Measurements from ENCODE around the gene CFI. TPM values are rescaled to one million over a fixed set of nuclear protein-coding genes. Genes with fewer than 3 reads are reported as not detected.

Gene CFI
- total and polyA plus RNA-seq, 2 of the 8 experiments (the other 6 are each of a cell fraction or from before 2014, with no cell fraction given), result not detected

GRCh38 chr4:109722357-109722756, 79.4 kb downstream of the CFI start (continued):
- TF ChIP-seq, protein P1, sequence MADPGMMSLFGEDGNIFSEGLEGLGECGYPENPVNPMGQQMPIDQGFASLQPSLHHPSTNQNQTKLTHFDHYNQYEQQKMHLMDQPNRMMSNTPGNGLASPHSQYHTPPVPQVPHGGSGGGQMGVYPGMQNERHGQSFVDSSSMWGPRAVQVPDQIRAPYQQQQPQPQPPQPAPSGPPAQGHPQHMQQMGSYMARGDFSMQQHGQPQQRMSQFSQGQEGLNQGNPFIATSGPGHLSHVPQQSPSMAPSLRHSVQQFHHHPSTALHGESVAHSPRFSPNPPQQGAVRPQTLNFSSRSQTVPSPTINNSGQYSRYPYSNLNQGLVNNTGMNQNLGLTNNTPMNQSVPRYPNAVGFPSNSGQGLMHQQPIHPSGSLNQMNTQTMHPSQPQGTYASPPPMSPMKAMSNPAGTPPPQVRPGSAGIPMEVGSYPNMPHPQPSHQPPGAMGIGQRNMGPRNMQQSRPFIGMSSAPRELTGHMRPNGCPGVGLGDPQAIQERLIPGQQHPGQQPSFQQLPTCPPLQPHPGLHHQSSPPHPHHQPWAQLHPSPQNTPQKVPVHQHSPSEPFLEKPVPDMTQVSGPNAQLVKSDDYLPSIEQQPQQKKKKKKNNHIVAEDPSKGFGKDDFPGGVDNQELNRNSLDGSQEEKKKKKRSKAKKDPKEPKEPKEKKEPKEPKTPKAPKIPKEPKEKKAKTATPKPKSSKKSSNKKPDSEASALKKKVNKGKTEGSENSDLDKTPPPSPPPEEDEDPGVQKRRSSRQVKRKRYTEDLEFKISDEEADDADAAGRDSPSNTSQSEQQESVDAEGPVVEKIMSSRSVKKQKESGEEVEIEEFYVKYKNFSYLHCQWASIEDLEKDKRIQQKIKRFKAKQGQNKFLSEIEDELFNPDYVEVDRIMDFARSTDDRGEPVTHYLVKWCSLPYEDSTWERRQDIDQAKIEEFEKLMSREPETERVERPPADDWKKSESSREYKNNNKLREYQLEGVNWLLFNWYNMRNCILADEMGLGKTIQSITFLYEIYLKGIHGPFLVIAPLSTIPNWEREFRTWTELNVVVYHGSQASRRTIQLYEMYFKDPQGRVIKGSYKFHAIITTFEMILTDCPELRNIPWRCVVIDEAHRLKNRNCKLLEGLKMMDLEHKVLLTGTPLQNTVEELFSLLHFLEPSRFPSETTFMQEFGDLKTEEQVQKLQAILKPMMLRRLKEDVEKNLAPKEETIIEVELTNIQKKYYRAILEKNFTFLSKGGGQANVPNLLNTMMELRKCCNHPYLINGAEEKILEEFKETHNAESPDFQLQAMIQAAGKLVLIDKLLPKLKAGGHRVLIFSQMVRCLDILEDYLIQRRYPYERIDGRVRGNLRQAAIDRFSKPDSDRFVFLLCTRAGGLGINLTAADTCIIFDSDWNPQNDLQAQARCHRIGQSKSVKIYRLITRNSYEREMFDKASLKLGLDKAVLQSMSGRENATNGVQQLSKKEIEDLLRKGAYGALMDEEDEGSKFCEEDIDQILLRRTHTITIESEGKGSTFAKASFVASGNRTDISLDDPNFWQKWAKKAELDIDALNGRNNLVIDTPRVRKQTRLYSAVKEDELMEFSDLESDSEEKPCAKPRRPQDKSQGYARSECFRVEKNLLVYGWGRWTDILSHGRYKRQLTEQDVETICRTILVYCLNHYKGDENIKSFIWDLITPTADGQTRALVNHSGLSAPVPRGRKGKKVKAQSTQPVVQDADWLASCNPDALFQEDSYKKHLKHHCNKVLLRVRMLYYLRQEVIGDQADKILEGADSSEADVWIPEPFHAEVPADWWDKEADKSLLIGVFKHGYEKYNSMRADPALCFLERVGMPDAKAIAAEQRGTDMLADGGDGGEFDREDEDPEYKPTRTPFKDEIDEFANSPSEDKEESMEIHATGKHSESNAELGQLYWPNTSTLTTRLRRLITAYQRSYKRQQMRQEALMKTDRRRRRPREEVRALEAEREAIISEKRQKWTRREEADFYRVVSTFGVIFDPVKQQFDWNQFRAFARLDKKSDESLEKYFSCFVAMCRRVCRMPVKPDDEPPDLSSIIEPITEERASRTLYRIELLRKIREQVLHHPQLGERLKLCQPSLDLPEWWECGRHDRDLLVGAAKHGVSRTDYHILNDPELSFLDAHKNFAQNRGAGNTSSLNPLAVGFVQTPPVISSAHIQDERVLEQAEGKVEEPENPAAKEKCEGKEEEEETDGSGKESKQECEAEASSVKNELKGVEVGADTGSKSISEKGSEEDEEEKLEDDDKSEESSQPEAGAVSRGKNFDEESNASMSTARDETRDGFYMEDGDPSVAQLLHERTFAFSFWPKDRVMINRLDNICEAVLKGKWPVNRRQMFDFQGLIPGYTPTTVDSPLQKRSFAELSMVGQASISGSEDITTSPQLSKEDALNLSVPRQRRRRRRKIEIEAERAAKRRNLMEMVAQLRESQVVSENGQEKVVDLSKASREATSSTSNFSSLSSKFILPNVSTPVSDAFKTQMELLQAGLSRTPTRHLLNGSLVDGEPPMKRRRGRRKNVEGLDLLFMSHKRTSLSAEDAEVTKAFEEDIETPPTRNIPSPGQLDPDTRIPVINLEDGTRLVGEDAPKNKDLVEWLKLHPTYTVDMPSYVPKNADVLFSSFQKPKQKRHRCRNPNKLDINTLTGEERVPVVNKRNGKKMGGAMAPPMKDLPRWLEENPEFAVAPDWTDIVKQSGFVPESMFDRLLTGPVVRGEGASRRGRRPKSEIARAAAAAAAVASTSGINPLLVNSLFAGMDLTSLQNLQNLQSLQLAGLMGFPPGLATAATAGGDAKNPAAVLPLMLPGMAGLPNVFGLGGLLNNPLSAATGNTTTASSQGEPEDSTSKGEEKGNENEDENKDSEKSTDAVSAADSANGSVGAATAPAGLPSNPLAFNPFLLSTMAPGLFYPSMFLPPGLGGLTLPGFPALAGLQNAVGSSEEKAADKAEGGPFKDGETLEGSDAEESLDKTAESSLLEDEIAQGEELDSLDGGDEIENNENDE (IDR thresholded peaks at IDR 0.05; ENCODE audit: insufficient replicate concordance, low read length), result no peak
- no peak for TF ChIP-seq PHF8 (conservative IDR thresholded peaks at IDR 0.05; ENCODE audit: low read depth, low read length)
- no peak for TF ChIP-seq HDAC6 (IDR thresholded peaks at IDR 0.05; ENCODE audit: low read depth, low read length)
- TF ChIP-seq, protein P2, sequence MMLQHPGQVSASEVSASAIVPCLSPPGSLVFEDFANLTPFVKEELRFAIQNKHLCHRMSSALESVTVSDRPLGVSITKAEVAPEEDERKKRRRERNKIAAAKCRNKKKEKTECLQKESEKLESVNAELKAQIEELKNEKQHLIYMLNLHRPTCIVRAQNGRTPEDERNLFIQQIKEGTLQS (IDR thresholded peaks at IDR 0.05; ENCODE audit: insufficient read depth, low read depth, low read length), result no peak
- no peak for TF ChIP-seq TAF1 (IDR thresholded peaks at IDR 0.05; ENCODE audit: low read depth, low read length)
- no peak for TF ChIP-seq MAX (IDR thresholded peaks at IDR 0.05)

Data from H1 (cell line).